ENCODE data around the gene DLEU7.

- TF ChIP-seq CTCF (optimal IDR thresholded peaks at IDR 0.05 in 1 of 3, IDR thresholded peaks at IDR 0.05 in 1 of 3, conservative IDR thresholded peaks at IDR 0.05 in 1 of 3; ENCODE audit: extremely low read depth in 1 of 3, insufficient read depth in 2 of 3, low read length in 3 of 3) (no peak), EZH2 (IDR thresholded peaks at IDR 0.05; ENCODE audit: low read length) (no peak)
These were observed 24.1 kb upstream of the DLEU7 start for GRCh38 chr13:50867637-50867945.
